ENCODE results near the gene ATXN7L1. TPM values are rescaled to one million over a fixed set of nuclear protein-coding genes. Genes with fewer than 3 reads are reported as not detected.

Gene ATXN7L1
- total and polyA plus RNA-seq, 2 donors (not counting 1 experiment from before 2014, with no cell fraction given), result 7.1 to 40.6 TPM

DNA sequence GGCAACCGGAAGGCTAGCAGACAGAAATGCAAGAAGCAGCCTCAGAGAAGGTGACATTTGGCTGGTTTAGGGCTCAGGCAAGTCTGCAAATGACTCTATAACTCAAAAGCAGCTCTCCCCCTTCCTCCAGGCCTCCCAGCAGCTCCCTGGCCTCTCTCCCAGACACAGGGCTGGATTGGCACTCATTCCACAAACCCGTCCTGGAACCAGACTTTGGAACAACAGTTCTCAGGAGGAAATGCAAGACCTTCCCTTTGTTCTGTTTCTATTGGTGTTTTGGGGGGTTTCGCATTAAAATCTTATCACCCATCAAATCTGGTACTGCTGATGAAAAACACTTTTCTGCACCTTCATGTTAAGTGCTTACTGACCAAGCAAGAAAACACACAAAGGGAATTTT is 254.8 kb downstream of the ATXN7L1 start:
- ChIA-PET POLR2A (no interaction called here), CTCF (no interaction called here)
- Histone ChIP-seq H3K4me2 (replicated peaks; ENCODE audit: low read depth, low read length, poor library complexity, severe bottlenecking) (no peak overlapping the region), H3K9ac (ENCODE audit: low read length) (no peak overlapping the region), H3K4me1 (ENCODE audit: control insufficient read depth in 2 of 2, insufficient read depth in 2 of 2, low read length in 2 of 2) (no peaks in the 10 kb centered on the region), H2AFZ (ENCODE audit: insufficient read depth, low read depth, low read length, poor library complexity, severe bottlenecking) (no peak overlapping the region), H3K9me3 (ENCODE audit: control extremely low read depth in 1 of 3, control insufficient read depth in 2 of 3, insufficient read depth in 1 of 3, low read length in 2 of 3) (peaks cover 0 to 5% (median 0%) of the 10 kb centered on the region in 3 donors), H3K27me3 (replicated peaks in 1 of 4; ENCODE audit: control extremely low read depth in 1 of 4, control insufficient read depth in 3 of 4, insufficient read depth in 4 of 4, low read length in 3 of 4) (no peaks in the 10 kb centered on the region), H4K20me1 (ENCODE audit: control insufficient read depth, insufficient read depth, low read length, poor library complexity, severe bottlenecking) (no peaks in the 10 kb centered on the region), H3K36me3 (replicated peaks in 1 of 2; ENCODE audit: control extremely low read depth in 1 of 2, control insufficient read depth in 1 of 2, extremely low read depth in 1 of 2, insufficient read depth in 2 of 2, low read length in 1 of 2) (peaks cover 13 to 78% of the 10 kb centered on the region in 2 experiments), H3K27ac (ENCODE audit: low read length in 2 of 2) (no peak overlapping the region), H3K4me3 (ENCODE audit: control extremely low read depth in 1 of 5, extremely low read depth in 1 of 5, insufficient read depth in 1 of 5, low read depth in 2 of 5, low read length in 4 of 5) (no peak overlapping the region), H3K79me2 (ENCODE audit: control insufficient read depth, insufficient read depth, low read length) (no peaks in the 10 kb centered on the region)
- WGBS (ENCODE audit: insufficient coverage), result no CpG with 5 or more reads among the region's 3 CpGs
- ATAC-seq (ENCODE audit: low read depth) (no peak), DNase-seq (no peak)
- Mint-ChIP-seq H3K4me1 (no peaks in the 10 kb centered on the region), H3K9me3 (ENCODE audit: insufficient read depth) (peaks cover 5% of the 10 kb centered on the region), H3K4me3 (no peak overlapping the region), H3K27ac (no peak overlapping the region), H3K27me3 (no peaks in the 10 kb centered on the region)
- no peak for TF ChIP-seq EZH2 (IDR thresholded peaks at IDR 0.05; ENCODE audit: borderline replicate concordance, insufficient read depth, low read depth, low read length, poor library complexity, severe bottlenecking)
- TF ChIP-seq, protein P1, sequence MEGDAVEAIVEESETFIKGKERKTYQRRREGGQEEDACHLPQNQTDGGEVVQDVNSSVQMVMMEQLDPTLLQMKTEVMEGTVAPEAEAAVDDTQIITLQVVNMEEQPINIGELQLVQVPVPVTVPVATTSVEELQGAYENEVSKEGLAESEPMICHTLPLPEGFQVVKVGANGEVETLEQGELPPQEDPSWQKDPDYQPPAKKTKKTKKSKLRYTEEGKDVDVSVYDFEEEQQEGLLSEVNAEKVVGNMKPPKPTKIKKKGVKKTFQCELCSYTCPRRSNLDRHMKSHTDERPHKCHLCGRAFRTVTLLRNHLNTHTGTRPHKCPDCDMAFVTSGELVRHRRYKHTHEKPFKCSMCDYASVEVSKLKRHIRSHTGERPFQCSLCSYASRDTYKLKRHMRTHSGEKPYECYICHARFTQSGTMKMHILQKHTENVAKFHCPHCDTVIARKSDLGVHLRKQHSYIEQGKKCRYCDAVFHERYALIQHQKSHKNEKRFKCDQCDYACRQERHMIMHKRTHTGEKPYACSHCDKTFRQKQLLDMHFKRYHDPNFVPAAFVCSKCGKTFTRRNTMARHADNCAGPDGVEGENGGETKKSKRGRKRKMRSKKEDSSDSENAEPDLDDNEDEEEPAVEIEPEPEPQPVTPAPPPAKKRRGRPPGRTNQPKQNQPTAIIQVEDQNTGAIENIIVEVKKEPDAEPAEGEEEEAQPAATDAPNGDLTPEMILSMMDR (IDR thresholded peaks at IDR 0.05), result no peak
- intact Hi-C loops (cut with micrococcal nuclease), result no loop called here

DNA sequence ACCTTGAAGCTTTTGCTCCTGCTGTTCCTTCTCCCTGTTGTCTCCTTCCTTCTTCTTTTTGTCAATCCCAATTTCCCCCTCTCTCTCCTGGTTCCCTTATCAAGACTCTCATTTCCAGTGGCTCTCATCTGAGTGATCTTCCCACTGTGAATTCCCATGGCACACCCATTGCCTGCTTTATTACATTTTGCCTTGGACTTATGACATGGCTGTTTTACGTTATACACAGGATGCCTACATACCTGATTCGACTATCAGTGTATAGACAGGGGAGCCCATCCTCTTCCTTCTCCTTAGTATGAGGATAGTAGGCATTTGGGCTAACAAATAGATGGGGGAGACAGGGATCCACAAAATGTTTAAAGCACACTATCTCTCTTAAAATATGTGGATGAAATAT is 255.2 kb downstream of the ATXN7L1 start:
- peaks cover 2% of the 10 kb centered on the region for H3K9me3 Mint-ChIP-seq (ENCODE audit: insufficient read depth)
- H3K36me3 ChIP-seq (replicated peaks in 1 of 2; ENCODE audit: control extremely low read depth in 1 of 2, control insufficient read depth in 1 of 2, extremely low read depth in 1 of 2, insufficient read depth in 2 of 2, low read length in 1 of 2), result peaks cover 13 to 78% of the 10 kb centered on the region in 2 experiments
- no peak overlapping the region for H3K4me3 ChIP-seq (ENCODE audit: control extremely low read depth in 1 of 5, extremely low read depth in 1 of 5, insufficient read depth in 1 of 5, low read depth in 2 of 5, low read length in 4 of 5)
- H3K4me1 Mint-ChIP-seq, result no peaks in the 10 kb centered on the region
- H3K4me3 Mint-ChIP-seq, result no peak overlapping the region
- H4K20me1 ChIP-seq (ENCODE audit: control insufficient read depth, insufficient read depth, low read length, poor library complexity, severe bottlenecking), result no peaks in the 10 kb centered on the region
- no peak for TF ChIP-seq EZH2 (IDR thresholded peaks at IDR 0.05; ENCODE audit: borderline replicate concordance, insufficient read depth, low read depth, low read length, poor library complexity, severe bottlenecking)
- TF ChIP-seq, protein P1 (IDR thresholded peaks at IDR 0.05), result no peak
- no peaks in the 10 kb centered on the region for H3K27me3 ChIP-seq (replicated peaks in 1 of 4; ENCODE audit: control extremely low read depth in 1 of 4, control insufficient read depth in 3 of 4, insufficient read depth in 4 of 4, low read length in 3 of 4)
- H2AFZ ChIP-seq (ENCODE audit: insufficient read depth, low read depth, low read length, poor library complexity, severe bottlenecking), result no peak overlapping the region
- H3K27ac Mint-ChIP-seq, result no peak overlapping the region
- no peak overlapping the region for H3K4me2 ChIP-seq (replicated peaks; ENCODE audit: low read depth, low read length, poor library complexity, severe bottlenecking)
- ATAC-seq (ENCODE audit: low read depth) (no peak), DNase-seq (no peak)
- CTCF ChIA-PET, result no interaction called here
- no CpG with 5 or more reads among the region's 2 CpGs for WGBS (ENCODE audit: insufficient coverage)
- no peaks in the 10 kb centered on the region for H3K79me2 ChIP-seq (ENCODE audit: control insufficient read depth, insufficient read depth, low read length)
- H3K27ac ChIP-seq (ENCODE audit: low read length in 2 of 2), result no peak overlapping the region
- H3K4me1 ChIP-seq (ENCODE audit: control insufficient read depth in 2 of 2, insufficient read depth in 2 of 2, low read length in 2 of 2), result no peaks in the 10 kb centered on the region
- intact Hi-C loops (cut with micrococcal nuclease), result no loop called here
- peaks cover 0 to under 1% (median 0%) of the 10 kb centered on the region in 3 donors for H3K9me3 ChIP-seq (ENCODE audit: control extremely low read depth in 1 of 3, control insufficient read depth in 2 of 3, insufficient read depth in 1 of 3, low read length in 2 of 3)
- POLR2A ChIA-PET, result no interaction called here
- H3K9ac ChIP-seq (ENCODE audit: low read length), result no peak overlapping the region
- H3K27me3 Mint-ChIP-seq, result no peaks in the 10 kb centered on the region
